Left cardiac atrium (tissue), 4 donors: ENCODE measurements around the gene ITIH1. TPM values are rescaled to one million over a fixed set of nuclear protein-coding genes. Genes with fewer than 3 reads are reported as not detected.
"Not testable (repeated sequence)": the region's sequence is repeated elsewhere in the genome, so short reads cannot be mapped to it uniquely, and the experiment has no call there.

Experiments used
- ATAC-seq, 2 donors: fragments of 200-7000 bp; cut with Tn5 transposase; one replicate each; pipeline ENCODE4 v1.9.1; 2020; ENCODE audit warnings: mild to moderate bottlenecking in 2 of 2, moderate library complexity in 2 of 2
- DNase-seq: peaks from one replicate; pipeline ENCODE4 v3.0.0-alpha.2; 2020
- intact Hi-C, 2 donors: fragments of 100-400 bp; cut with DNase I; formaldehyde crosslinking; loops; one replicate each; pipeline versions ENCODE4 v1.14.1 to v1.15.1; 2022 to 2023
- long read RNA-seq: library from polyadenylated mRNA; unstranded; transcript quantifications from one replicate; pipeline ENCODE4 v2.0.0, GENCODE V29; 2021
- total RNA-seq, 2 donors: library from RNA; stranded (reverse); fragmentation: NEBNext Ultra II Directional; extraction: Animal tissue kit (Norgen Biotek cat#: 25700); gene quantifications; one replicate each; pipeline ENCODE4 v1.2.1, GENCODE V29; 2021
- donor health status: DM: no; HTN: yes; CAD: no.
- donor health status: DM: no; HTN: yes; CAD: no; lungs with severe emphysema.
- donor health status: DM: yes; HTN: yes; CAD: no.
- donor health status: Dilated cardiomyopathy.

ITIH1 gene
- not detected for total RNA-seq
- long read RNA-seq: 0 reads

GRCh38 chr3:52777127-52777958, at the start of gene ITIH1:
Gene ITIH1 (plus strand): TSS chr3:52777599. CDS start chr3:52777616, 17 bp downstream.
- ATAC-seq (no peak), DNase-seq (no peak)
- intact Hi-C loops: no loop called here

- intact Hi-C loops, DNase-seq, ATAC-seq: not testable (repeated sequence)
These were observed 48.6 kb upstream of the ITIH1 start for GRCh38 chr3:52728753-52729152.

GRCh38 chr3:52730681-52731080, 46.7 kb upstream of the ITIH1 start:
- ATAC-seq (no peak), DNase-seq (no peak)
- intact Hi-C loops: no loop called here

- no peak for DNase-seq
- ATAC-seq: no peak
- intact Hi-C loops: no loop called here
These were observed 45.8 kb upstream of the ITIH1 start for GRCh38 chr3:52731590-52731989.

GRCh38 chr3:52733256-52733891, 44.0 kb upstream of the ITIH1 start:
- intact Hi-C loops: no loop called here
- ATAC-seq: no peak
- DNase-seq: no peak

- intact Hi-C loops: loop anchor here (5.0 to 10.0 kb wide), 2 partner anchors 195 to 333 kb away; no protein-coding TSS in a partner anchor
- DNase-seq (no peak), ATAC-seq (no peak)
These were observed 37.7 kb upstream of the ITIH1 start for GRCh38 chr3:52739730-52740129.

- DNase-seq (no peak), ATAC-seq (peak in 1 of 2 donors; percentile 36)
- intact Hi-C loops: loop anchor here (5.0 to 10.0 kb wide), 2 partner anchors 192 to 330 kb away; no protein-coding TSS in a partner anchor
These were observed 34.9 kb upstream of the ITIH1 start for GRCh38 chr3:52742418-52743041.

GRCh38 chr3:52743152-52743551, 34.2 kb upstream of the ITIH1 start:
- ATAC-seq: no peak
- no peak for DNase-seq
- intact Hi-C loops: loop anchor here (5.0 to 10.0 kb wide), 2 partner anchors 192 to 329 kb away; no protein-coding TSS in a partner anchor

- intact Hi-C loops: loop anchor here (5.0 to 10.0 kb wide), 2 partner anchors 191 to 329 kb away; no protein-coding TSS in a partner anchor
- ATAC-seq: no peak
These were observed 33.7 kb upstream of the ITIH1 start for GRCh38 chr3:52743721-52744120.

GRCh38 chr3:52752045-52752660, 25.2 kb upstream of the ITIH1 start:
- intact Hi-C loops: loop anchor here in 1 of 2 donors (10.0 kb wide), 1 partner anchor 153 kb away; no protein-coding TSS in a partner anchor
- DNase-seq (no peak), ATAC-seq (no peak)

More at GRCh38 chr3:52743721-52744120, 33.7 kb upstream of the ITIH1 start:
- DNase-seq: no peak

- intact Hi-C loops: loop anchor here in 1 of 2 donors (10.0 kb wide), 1 partner anchor 150 kb away; no protein-coding TSS in a partner anchor
- ATAC-seq (no peak), DNase-seq (no peak)
These were observed 23.0 kb upstream of the ITIH1 start for GRCh38 chr3:52754373-52754772.

GRCh38 chr3:52756141-52756540, 21.3 kb upstream of the ITIH1 start:
- no peak for ATAC-seq
- intact Hi-C loops: loop anchor here in 1 of 2 donors (10.0 kb wide), 1 partner anchor 149 kb away; no protein-coding TSS in a partner anchor
- no peak for DNase-seq

- no peak for DNase-seq
These were observed 13.9 kb upstream of the ITIH1 start for GRCh38 chr3:52763466-52763865.

GRCh38 chr3:52769786-52770455, 7.5 kb upstream of the ITIH1 start:
- ATAC-seq (no peak), DNase-seq (no peak)
- intact Hi-C loops: loop anchor here in 1 of 2 donors (5.0 kb wide), 1 partner anchor 62 kb away; the partner anchor contains the start of gene ITIH4

More at GRCh38 chr3:52763466-52763865, 13.9 kb upstream of the ITIH1 start:
- peak in 1 of 2 donors; percentile 80 for ATAC-seq
- intact Hi-C loops: no loop called here

GRCh38 chr3:52770496-52771333, 6.7 kb upstream of the ITIH1 start, which contains the start of gene NEK4:
Gene NEK4 (minus strand): TSS chr3:52770940. CDS start chr3:52770746, 194 bp downstream.
- DNase-seq (peak; percentile 96), ATAC-seq (peak; percentile 99 to 100)
- intact Hi-C loops: loop anchor here in 1 of 2 donors (5.0 kb wide), 1 partner anchor 62 kb away; the partner anchor contains the start of gene ITIH4

GRCh38 chr3:52771334-52771681, 6.1 kb upstream of the ITIH1 start:
- no peak for DNase-seq
- ATAC-seq: peak in 1 of 2 donors; percentile 15
- intact Hi-C loops: loop anchor here in 1 of 2 donors (5.0 kb wide), 1 partner anchor 61 kb away; the partner anchor contains the start of gene ITIH4

GRCh38 chr3:52771702-52772101, 5.7 kb upstream of the ITIH1 start:
- DNase-seq (no peak), ATAC-seq (no peak)
- intact Hi-C loops: loop anchor here in 1 of 2 donors (5.0 kb wide), 1 partner anchor 61 kb away; the partner anchor contains the start of gene ITIH4
